ENCODE measurements around the gene SMIM24. TPM values are rescaled to one million over a fixed set of nuclear protein-coding genes. Genes with fewer than 3 reads are reported as not detected.

Gene SMIM24
- total and polyA plus RNA-seq, 9 of the 15 experiments (the other 6 are each of a cell fraction or from before 2014, with no cell fraction given): 0.45 to 12.3 (median 1.4) TPM; not detected in 1

DNA sequence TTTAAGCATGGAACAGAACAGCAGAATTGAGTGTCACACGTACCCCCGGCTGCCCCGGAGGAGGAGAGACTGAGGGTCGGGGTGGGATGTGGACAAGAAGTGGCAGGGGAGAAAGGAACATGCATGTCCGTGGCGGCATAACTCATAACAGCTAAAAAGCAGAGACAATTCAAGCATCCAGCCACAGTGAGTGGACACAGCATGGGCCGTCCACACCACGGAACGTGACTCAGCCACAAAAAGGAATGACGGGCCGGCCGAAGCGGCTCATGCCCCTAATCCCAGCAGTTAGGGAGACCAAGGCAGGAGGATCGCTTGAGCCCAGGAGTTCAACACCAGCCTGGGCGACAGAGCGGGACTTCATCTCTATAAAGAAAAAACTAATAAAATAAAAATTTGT is 12.6 kb upstream of the SMIM24 start:
- H3K4me3 ChIP-seq: no peak overlapping the region
- intact Hi-C loops (cut with micrococcal nuclease) (no loop called here), in situ Hi-C loops (cut with MboI) (no loop called here)
- 96% methylated on average over 16 of the region's 16 CpGs for WGBS (ENCODE audit: insufficient coverage, low coverage, missing lambda C conversion rate)
- no peak overlapping the region for H3K27ac ChIP-seq (ENCODE audit: extremely low read depth, low read depth, low read length)
- no peak for TF ChIP-seq ZNF146 (CRISPR knock-in tag; IDR thresholded peaks at IDR 0.05; ENCODE audit: unreplicated experiment)
- no peak for TF ChIP-seq MAFG (tag; conservative IDR thresholded peaks at IDR 0.05)
- TF ChIP-seq, protein P1, sequence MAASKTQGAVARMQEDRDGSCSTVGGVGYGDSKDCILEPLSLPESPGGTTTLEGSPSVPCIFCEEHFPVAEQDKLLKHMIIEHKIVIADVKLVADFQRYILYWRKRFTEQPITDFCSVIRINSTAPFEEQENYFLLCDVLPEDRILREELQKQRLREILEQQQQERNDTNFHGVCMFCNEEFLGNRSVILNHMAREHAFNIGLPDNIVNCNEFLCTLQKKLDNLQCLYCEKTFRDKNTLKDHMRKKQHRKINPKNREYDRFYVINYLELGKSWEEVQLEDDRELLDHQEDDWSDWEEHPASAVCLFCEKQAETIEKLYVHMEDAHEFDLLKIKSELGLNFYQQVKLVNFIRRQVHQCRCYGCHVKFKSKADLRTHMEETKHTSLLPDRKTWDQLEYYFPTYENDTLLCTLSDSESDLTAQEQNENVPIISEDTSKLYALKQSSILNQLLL (CRISPR knock-in tag; IDR thresholded peaks at IDR 0.05; ENCODE audit: borderline replicate concordance): no peak
- TF ChIP-seq BDP1 (IDR thresholded peaks at IDR 0.05; ENCODE audit: insufficient read depth, insufficient read length): no peak
- no peak for TF ChIP-seq THRAP3 (IDR thresholded peaks at IDR 0.05; ENCODE audit: borderline replicate concordance)
- no peak for TF ChIP-seq ZNF12 (CRISPR knock-in tag; IDR thresholded peaks at IDR 0.05)
- no peak for TF ChIP-seq ZNF3 (CRISPR knock-in tag; IDR thresholded peaks at IDR 0.05)
- TF ChIP-seq, protein P2, sequence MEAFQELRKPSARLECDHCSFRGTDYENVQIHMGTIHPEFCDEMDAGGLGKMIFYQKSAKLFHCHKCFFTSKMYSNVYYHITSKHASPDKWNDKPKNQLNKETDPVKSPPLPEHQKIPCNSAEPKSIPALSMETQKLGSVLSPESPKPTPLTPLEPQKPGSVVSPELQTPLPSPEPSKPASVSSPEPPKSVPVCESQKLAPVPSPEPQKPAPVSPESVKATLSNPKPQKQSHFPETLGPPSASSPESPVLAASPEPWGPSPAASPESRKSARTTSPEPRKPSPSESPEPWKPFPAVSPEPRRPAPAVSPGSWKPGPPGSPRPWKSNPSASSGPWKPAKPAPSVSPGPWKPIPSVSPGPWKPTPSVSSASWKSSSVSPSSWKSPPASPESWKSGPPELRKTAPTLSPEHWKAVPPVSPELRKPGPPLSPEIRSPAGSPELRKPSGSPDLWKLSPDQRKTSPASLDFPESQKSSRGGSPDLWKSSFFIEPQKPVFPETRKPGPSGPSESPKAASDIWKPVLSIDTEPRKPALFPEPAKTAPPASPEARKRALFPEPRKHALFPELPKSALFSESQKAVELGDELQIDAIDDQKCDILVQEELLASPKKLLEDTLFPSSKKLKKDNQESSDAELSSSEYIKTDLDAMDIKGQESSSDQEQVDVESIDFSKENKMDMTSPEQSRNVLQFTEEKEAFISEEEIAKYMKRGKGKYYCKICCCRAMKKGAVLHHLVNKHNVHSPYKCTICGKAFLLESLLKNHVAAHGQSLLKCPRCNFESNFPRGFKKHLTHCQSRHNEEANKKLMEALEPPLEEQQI (IDR thresholded peaks at IDR 0.05): no peak
- no peak for TF ChIP-seq ZC3H8 (IDR thresholded peaks at IDR 0.05)
- TF ChIP-seq POLR2AphosphoS5 (IDR thresholded peaks at IDR 0.05; ENCODE audit: control insufficient read depth, insufficient read depth, low read depth, low read length): no peak
- TF ChIP-seq ZNF165 (CRISPR knock-in tag; IDR thresholded peaks at IDR 0.05; ENCODE audit: borderline replicate concordance): no peak
- no peak for TF ChIP-seq DPF2 (IDR thresholded peaks at IDR 0.05)
- TF ChIP-seq NR2C2 (CRISPR knock-in tag; IDR thresholded peaks at IDR 0.05): no peak
- TF ChIP-seq NR2C2 (tag; IDR thresholded peaks at IDR 0.05): no peak
- TF ChIP-seq, protein P3, sequence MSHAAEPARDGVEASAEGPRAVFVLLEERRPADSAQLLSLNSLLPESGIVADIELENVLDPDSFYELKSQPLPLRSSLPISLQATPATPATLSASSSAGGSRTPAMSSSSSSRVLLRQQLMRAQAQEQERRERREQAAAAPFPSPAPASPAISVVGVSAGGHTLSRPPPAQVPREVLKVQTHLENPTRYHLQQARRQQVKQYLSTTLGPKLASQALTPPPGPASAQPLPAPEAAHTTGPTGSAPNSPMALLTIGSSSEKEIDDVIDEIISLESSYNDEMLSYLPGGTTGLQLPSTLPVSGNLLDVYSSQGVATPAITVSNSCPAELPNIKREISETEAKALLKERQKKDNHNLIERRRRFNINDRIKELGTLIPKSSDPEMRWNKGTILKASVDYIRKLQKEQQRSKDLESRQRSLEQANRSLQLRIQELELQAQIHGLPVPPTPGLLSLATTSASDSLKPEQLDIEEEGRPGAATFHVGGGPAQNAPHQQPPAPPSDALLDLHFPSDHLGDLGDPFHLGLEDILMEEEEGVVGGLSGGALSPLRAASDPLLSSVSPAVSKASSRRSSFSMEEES (CRISPR knock-in tag; IDR thresholded peaks at IDR 0.05): no peak
- TF ChIP-seq EP300 (IDR thresholded peaks at IDR 0.05; ENCODE audit: low read length): no peak
- no peak for TF ChIP-seq TCFL5 (CRISPR knock-in tag; conservative IDR thresholded peaks at IDR 0.05)
- no peak for TF ChIP-seq YY1 (IDR thresholded peaks at IDR 0.05; ENCODE audit: borderline replicate concordance in 1 of 3, control insufficient read depth in 1 of 3, extremely low read depth in 1 of 3, insufficient read depth in 3 of 3, insufficient read length in 1 of 3, insufficient replicate concordance in 2 of 3, low read depth in 1 of 3, low read length in 2 of 3)
- ATAC-seq (no peak), DNase-seq (ENCODE audit: extremely low read depth in 1 of 4, low spot score in 3 of 4) (no peak), FAIRE-seq (no peak)
- ChIA-PET POLR2A (no interaction called here), CTCF (ENCODE audit: low intra/inter-chr PET ratio) (no interaction called here)
- no peaks in the 10 kb centered on the region for H3K9me1 ChIP-seq (ENCODE audit: control insufficient read depth, insufficient read depth, low read length)
- H3K36me3 ChIP-seq (ENCODE audit: control insufficient read depth, insufficient read depth, low read length): peaks cover 73% of the 10 kb centered on the region
- no peak overlapping the region for H3K9ac ChIP-seq (ENCODE audit: insufficient read depth in 1 of 2, low read depth in 2 of 2, low read length in 2 of 2)
- H3K4me2 ChIP-seq (ENCODE audit: insufficient read depth, low read length): no peak overlapping the region
- H4K20me1 ChIP-seq (replicated peaks; ENCODE audit: control insufficient read depth, insufficient read depth, low read length): no peaks in the 10 kb centered on the region
- no peak overlapping the region for H2AFZ ChIP-seq (ENCODE audit: low read depth, low read length)
- H3K9me3 ChIP-seq (replicated peaks; ENCODE audit: control insufficient read depth, insufficient read depth, low read depth, low read length): no peaks in the 10 kb centered on the region
- H3K4me1 ChIP-seq (replicated peaks in 1 of 2; ENCODE audit: control insufficient read depth in 2 of 2, insufficient read depth in 2 of 2, low read length in 2 of 2): peaks cover 0 to 32% of the 10 kb centered on the region in 2 experiments; a peak in 2 of 5 replicates
- no peaks in the 10 kb centered on the region for H3K27me3 ChIP-seq (ENCODE audit: control insufficient read depth in 2 of 2, insufficient read depth in 2 of 2, low read length in 2 of 2)
- peaks cover 12% of the 10 kb centered on the region for H3K79me2 ChIP-seq (ENCODE audit: control insufficient read depth, insufficient read depth, low read length)
- no TSS peak for BruUV-seq (replicated peaks)
